HT-29 (cell line): ENCODE data around the gene FAM43B. TPM values are rescaled to one million over a fixed set of nuclear protein-coding genes. Genes with fewer than 3 reads are reported as not detected.

Experiments
- DNase-seq: peaks from one replicate; pipeline ENCODE4 v3.0.0-alpha.2; 2015; ENCODE audit warnings: low spot score
- total RNA-seq: library from RNA; depleted of rRNA; stranded (reverse); fragments of >200 nt; shearing (Covaris generic); gene quantifications from 2 replicates; pipeline ENCODE4 v1.2.3, GENCODE V29; 2014; rRNA removed

Gene FAM43B
- total RNA-seq, 1 experiment from 2014 or later = not detected

- DNase-seq = no peak
Observed at GRCh38 chr1:20589331-20590278, 37.2 kb downstream of the FAM43B start.

- DNase-seq = no peak
Observed at GRCh38 chr1:20590306-20590777, 38.0 kb downstream of the FAM43B start.

- no peak for DNase-seq
Observed at GRCh38 chr1:20593756-20594155, 41.4 kb downstream of the FAM43B start.

- DNase-seq = no peak
Observed at GRCh38 chr1:20594746-20595145, 42.4 kb downstream of the FAM43B start.

GRCh38 chr1:20596106-20596505 lies 43.7 kb downstream of the FAM43B start:
- no peak for DNase-seq

- no peak for DNase-seq
Observed at GRCh38 chr1:20597650-20598049, 45.3 kb downstream of the FAM43B start.

GRCh38 chr1:20600156-20600555 lies 47.8 kb downstream of the FAM43B start:
- no peak for DNase-seq

- DNase-seq = no peak
Observed at GRCh38 chr1:20601129-20601825, 48.9 kb downstream of the FAM43B start.

GRCh38 chr1:20602851-20603450 lies 50.6 kb downstream of the FAM43B start:
- DNase-seq = no peak

GRCh38 chr1:20603504-20604464 lies 51.4 kb downstream of the FAM43B start:
- no peak for DNase-seq

Other genes starting within 250 kb of the FAM43B start
- gene CAMK2N1, start 66.4 kb upstream of the FAM43B start, total RNA-seq = 13.9 and 17.0 TPM in 2 replicates
- 17.3 and 19.1 TPM in 2 replicates for gene MUL1, start 44.4 kb upstream of the FAM43B start, total RNA-seq
- 1.7 and 3.2 TPM in 2 replicates for gene CDA, start 36.5 kb downstream of the FAM43B start, total RNA-seq
- gene PINK1, start 80.9 kb downstream of the FAM43B start, total RNA-seq = 21.2 and 22.3 TPM in 2 replicates
- 269 and 276 TPM in 2 replicates for gene DDOST, start 108.8 kb downstream of the FAM43B start, total RNA-seq
- gene KIF17, start 165.4 kb downstream of the FAM43B start, total RNA-seq = not detected in 2 replicates
- 0.55 and 3.6 TPM in 2 replicates for gene SH2D5, start 180.1 kb downstream of the FAM43B start, total RNA-seq
- 199 and 207 TPM in 2 replicates for gene HP1BP3, start 234.7 kb downstream of the FAM43B start, total RNA-seq